Uterus (tissue), 4 donors: ENCODE results near the gene LGALS3BP. TPM values are rescaled to one million over a fixed set of nuclear protein-coding genes. Genes with fewer than 3 reads are reported as not detected.

Experiments
- DNase-seq, 2 donors: peaks; one replicate each; pipeline ENCODE4 v3.0.0-alpha.2; 2019 to 2020
- H3K27ac ChIP-seq, 2 donors: fragments of 200-600 bp; sonication (generic); 1 replicate in 1 of 2; 2 replicates in 1 of 2; pipeline ENCODE4 v1.5.1; 2016 to 2018
- H3K27me3 ChIP-seq, 2 donors: fragments of 200-600 bp; sonication (generic); one replicate each; pipeline ENCODE4 v1.5.1; 2018 to 2019; ENCODE audit warnings: control low read depth in 1 of 2
- H3K36me3 ChIP-seq, 2 donors: fragments of 200-600 bp; sonication (generic); one replicate each; pipeline ENCODE4 v1.5.1; 2019; ENCODE audit warnings: control low read depth in 1 of 2
- H3K4me1 ChIP-seq, 2 donors: fragments of 200-600 bp; sonication (generic); one replicate each; pipeline ENCODE4 v1.5.1; 2018 to 2019; ENCODE audit warnings: control low read depth in 1 of 2
- H3K4me3 ChIP-seq, 2 donors: fragments of 200-600 bp; sonication (generic); 1 replicate in 1 of 2; 2 replicates in 1 of 2; pipeline ENCODE4 v1.5.1; 2018 to 2019; ENCODE audit warnings: mild to moderate bottlenecking in 1 of 2
- H3K9me3 ChIP-seq, 2 donors: fragments of 200-600 bp; sonication (generic); one replicate each; pipeline ENCODE4 v1.5.1; 2019; ENCODE audit warnings: control low read depth in 1 of 2
- POLR2A ChIP-seq, 2 donors: fragments of 450-650 bp; IDR thresholded peaks; one replicate each; pipeline ENCODE4 v1.6.1; 2016; ENCODE audit warnings: antibody characterized with exemption in 2 of 2, mild to moderate bottlenecking in 1 of 2, moderate library complexity in 1 of 2
- intact Hi-C: fragments of 100-400 bp; cut with DNase I; formaldehyde crosslinking; loops from one replicate; pipeline ENCODE4 v1.15.1; 2023; ENCODE audit warnings: low total_unique reads
- total RNA-seq, 4 donors: library from RNA; depleted of rRNA in 3 of 4; stranded (reverse); fragments of >200 nt in 3 of 4; gene quantifications; one replicate each; pipeline versions ENCODE4 v1.1.0 to v1.2.4, GENCODE V29; 2014 to 2023
- TF ChIP-seq, protein P1 (sequence below), 4 experiments: fragments of 200-600 bp in 2 of 4; fragments of 450-650 bp in 2 of 4; sonication (generic) in 2 of 4; IDR thresholded peaks; one replicate each; pipeline ENCODE4 v1.5.1; 2016 to 2019; ENCODE audit warnings: antibody characterized with exemption in 4 of 4, mild to moderate bottlenecking in 2 of 4, moderate library complexity in 1 of 4
- donor health status: DM: yes; HTN: yes; CAD: no.

LGALS3BP gene
- total RNA-seq, 4 donors from 2014 or later = 88.2 to 396 (median 244) TPM

DNA sequence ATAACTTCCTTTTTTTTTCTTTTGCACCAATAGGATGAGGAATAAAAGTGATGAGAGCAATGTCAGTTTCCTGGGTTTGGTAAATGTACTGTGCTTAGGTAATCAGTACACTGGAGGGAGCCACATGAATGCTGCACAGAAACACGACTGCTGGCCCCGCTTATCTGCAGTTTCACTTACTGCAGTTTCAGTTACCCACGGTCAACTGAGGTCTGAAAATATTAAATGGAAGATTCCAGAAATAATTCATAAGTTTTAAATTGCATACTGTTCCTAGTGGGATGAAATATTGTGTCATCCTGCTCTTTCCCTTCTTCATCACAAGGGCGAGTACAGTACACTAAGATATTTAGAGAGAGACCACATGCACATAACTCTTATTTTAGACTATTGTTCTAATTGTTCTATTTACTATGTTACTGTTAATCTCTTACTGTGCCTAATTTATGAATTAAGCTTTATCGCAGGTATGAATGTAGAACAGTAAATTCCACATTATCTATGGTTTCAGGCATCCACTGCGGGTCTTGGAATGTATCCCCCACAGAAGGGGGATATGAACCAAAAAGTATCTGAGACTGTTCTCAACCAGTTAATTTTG, 6.4 kb upstream of the LGALS3BP start:
- Histone ChIP-seq H3K4me1 (peaks cover 0 to 5% of the 10 kb centered on the region in 2 donors), H3K27me3 (no peaks in the 10 kb centered on the region), H3K9me3 (no peaks in the 10 kb centered on the region), H3K27ac (peak overlapping the region; percentile 64 to 74), H3K4me3 (peak overlapping the region; percentile 20 to 28), H3K36me3 (no peaks in the 10 kb centered on the region)
- no peak for TF ChIP-seq POLR2A (IDR thresholded peaks at IDR 0.05)
- TF ChIP-seq, protein P1, sequence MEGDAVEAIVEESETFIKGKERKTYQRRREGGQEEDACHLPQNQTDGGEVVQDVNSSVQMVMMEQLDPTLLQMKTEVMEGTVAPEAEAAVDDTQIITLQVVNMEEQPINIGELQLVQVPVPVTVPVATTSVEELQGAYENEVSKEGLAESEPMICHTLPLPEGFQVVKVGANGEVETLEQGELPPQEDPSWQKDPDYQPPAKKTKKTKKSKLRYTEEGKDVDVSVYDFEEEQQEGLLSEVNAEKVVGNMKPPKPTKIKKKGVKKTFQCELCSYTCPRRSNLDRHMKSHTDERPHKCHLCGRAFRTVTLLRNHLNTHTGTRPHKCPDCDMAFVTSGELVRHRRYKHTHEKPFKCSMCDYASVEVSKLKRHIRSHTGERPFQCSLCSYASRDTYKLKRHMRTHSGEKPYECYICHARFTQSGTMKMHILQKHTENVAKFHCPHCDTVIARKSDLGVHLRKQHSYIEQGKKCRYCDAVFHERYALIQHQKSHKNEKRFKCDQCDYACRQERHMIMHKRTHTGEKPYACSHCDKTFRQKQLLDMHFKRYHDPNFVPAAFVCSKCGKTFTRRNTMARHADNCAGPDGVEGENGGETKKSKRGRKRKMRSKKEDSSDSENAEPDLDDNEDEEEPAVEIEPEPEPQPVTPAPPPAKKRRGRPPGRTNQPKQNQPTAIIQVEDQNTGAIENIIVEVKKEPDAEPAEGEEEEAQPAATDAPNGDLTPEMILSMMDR (IDR thresholded peaks at IDR 0.05) = peak in 3 of 4 experiments; percentile 21 to 49 (median 31)
- intact Hi-C loops = no loop called here
- no peak for DNase-seq

DNA sequence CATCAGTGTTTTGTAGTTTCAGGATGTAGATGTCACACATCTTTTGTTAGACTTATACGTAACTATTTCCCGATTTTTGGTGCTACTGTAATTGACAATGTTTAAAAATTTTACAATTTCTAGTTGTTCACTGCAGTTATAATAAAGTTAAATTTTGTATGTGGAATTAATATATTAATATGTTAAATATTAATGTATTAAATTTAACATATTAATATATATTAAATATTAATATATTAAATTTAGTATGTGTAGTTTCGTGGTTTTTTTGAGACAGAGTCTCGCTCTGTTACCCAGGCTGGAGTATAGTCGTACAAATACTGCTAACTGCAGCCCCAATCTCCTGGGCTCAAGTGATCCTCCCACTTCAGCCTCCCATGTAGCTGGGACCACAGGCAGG, 5.7 kb upstream of the LGALS3BP start:
- Histone ChIP-seq H3K27me3 (no peaks in the 10 kb centered on the region), H3K36me3 (no peaks in the 10 kb centered on the region), H3K9me3 (no peaks in the 10 kb centered on the region), H3K4me3 (no peak overlapping the region), H3K27ac (peak overlapping the region in 1 of 2 donors; percentile 74), H3K4me1 (peaks cover 0 to 5% of the 10 kb centered on the region in 2 donors)
- no peak for DNase-seq
- intact Hi-C loops = no loop called here
- TF ChIP-seq POLR2A (IDR thresholded peaks at IDR 0.05) = no peak
- TF ChIP-seq, protein P1 (IDR thresholded peaks at IDR 0.05) = no peak

DNA sequence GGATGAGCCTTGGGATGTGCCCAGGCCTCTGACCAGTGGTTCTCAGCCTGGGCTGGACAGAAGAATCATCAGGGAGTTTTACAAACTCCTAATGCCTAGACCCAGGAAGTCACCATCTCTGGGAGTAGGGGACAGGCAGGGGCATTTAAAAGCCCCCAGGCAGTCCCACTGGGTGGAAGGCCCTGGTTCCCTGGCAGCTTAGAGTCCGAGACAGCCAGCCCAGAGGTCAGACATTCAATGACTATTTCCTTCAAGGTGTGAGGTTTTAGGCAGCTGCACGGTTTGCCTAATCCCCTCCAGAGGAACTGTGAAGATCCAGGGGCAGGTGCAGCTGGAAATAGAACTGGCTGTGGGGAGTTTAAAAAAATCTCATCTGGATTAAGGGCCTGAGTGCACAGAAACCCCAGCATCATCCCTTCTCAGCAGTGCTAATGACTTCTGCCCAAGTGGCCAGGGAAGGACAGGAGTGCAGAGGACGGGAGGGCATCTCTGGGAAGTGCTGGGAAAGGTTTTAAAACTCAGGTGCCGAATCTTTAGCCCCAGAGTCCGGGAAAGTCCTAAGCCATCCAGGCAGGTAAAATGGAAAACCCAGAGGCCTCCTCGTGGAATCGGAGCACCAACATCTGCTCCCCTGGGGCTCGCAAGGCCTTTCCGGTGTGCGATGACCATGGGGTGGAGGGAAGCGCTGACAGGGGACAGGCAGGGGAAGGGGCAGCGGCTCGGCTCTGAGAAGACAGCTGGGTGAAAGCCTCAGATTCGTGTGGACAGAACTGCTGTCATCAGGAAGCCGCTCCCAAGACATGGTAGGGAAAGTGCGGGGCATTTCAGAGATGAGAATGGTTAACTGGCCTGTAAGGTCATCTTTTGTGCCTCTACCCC, 1.5 kb upstream of the LGALS3BP start:
- no peak for DNase-seq
- Histone ChIP-seq H3K36me3 (no peaks in the 10 kb centered on the region), H3K4me3 (no peak overlapping the region), H3K27me3 (no peaks in the 10 kb centered on the region), H3K4me1 (peaks cover 14 to 30% of the 10 kb centered on the region in 2 donors), H3K9me3 (no peaks in the 10 kb centered on the region), H3K27ac (peak overlapping the region in 1 of 2 donors; percentile 78)
- TF ChIP-seq, protein P1 (IDR thresholded peaks at IDR 0.05) = no peak
- TF ChIP-seq POLR2A (IDR thresholded peaks at IDR 0.05) = no peak
- intact Hi-C loops = no loop called here

DNA sequence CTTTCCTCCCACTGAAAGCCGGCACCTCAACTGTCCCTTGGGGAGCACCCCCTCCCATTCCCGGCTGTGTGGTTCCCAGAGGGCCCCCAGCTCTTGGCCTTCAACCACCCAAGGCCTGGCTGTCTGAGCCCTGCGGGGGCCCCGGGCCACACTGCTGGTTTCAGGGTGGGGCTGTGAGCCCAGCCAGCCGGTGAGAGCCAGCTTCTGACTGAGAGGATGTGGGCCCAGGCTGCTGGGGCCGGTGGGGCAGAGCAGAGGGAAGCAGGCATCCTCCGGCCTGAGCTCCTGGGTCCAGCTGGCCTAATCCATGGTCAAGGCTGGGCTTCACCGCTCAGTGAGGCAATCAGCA, 875 bp upstream of the LGALS3BP start:
- no peaks in the 10 kb centered on the region for H3K9me3 ChIP-seq
- intact Hi-C loops = no loop called here
- TF ChIP-seq POLR2A (IDR thresholded peaks at IDR 0.05) = no peak
- TF ChIP-seq, protein P1 (IDR thresholded peaks at IDR 0.05) = no peak
- peak overlapping the region; percentile 66 to 78 for H3K27ac ChIP-seq
- H3K36me3 ChIP-seq = no peaks in the 10 kb centered on the region
- H3K27me3 ChIP-seq = no peaks in the 10 kb centered on the region
- H3K4me1 ChIP-seq = peaks cover 16 to 30% of the 10 kb centered on the region in 2 donors
- no peak overlapping the region for H3K4me3 ChIP-seq
- no peak for DNase-seq
